SK-N-SH (cell line): ENCODE results near the gene SEC61B.

Source experiments
- CTCF ChIP-seq: fragments of 200-600 bp; sonication (generic); IDR thresholded peaks from 2 replicates; pipeline ENCODE4 v1.6.1; 2017; ENCODE audit warnings: antibody characterized with exemption, mild to moderate bottlenecking, moderate library complexity
- FOSL2 ChIP-seq: IDR thresholded peaks from 2 replicates; pipeline ENCODE4 v1.4.0; 2012; ENCODE audit warnings: low read depth, mild to moderate bottlenecking, moderate library complexity, borderline replicate concordance
- MAX ChIP-seq: IDR thresholded peaks from 2 replicates; pipeline ENCODE4 v1.4.0; 2012; ENCODE audit warnings: low read depth

GRCh38 chr9:99173570-99174504 is 48.2 kb upstream of the SEC61B start:
- TF ChIP-seq CTCF (no peak), FOSL2 (no peak), MAX (no peak)
